GM12892 (cell line): Measurements from ENCODE around the gene TXLNB.
"Not testable (repeated sequence)": the region's sequence is repeated elsewhere in the genome, so short reads cannot be mapped to it uniquely, and the experiment has no call there.

Experiments used
- DNase-seq: peaks from one replicate; pipeline ENCODE4 v3.0.0; 2011; ENCODE audit not compliant: insufficient read length
- FAIRE-seq: peaks from 2 replicates; lab custom pipeline; 2011; peaks lifted over from hg19 to GRCh38; lab: Jason Lieb, UNC
- POLR2A ChIP-seq: IDR thresholded peaks from 2 replicates; pipeline ENCODE4 v1.6.1; 2011; ENCODE audit warnings: low read depth, low read length, control low read depth
- POLR2AphosphoS5 ChIP-seq: IDR thresholded peaks from 2 replicates; pipeline ENCODE4 v1.6.1; 2011; ENCODE audit warnings: low read depth, low read length, control low read depth
- TAF1 ChIP-seq: IDR thresholded peaks from 2 replicates; pipeline ENCODE4 v1.6.1; 2011; ENCODE audit warnings: low read depth, mild to moderate bottlenecking, control low read depth, low read length, borderline replicate concordance

Gene TXLNB

GRCh38 chr6:139308286-139308916 is 16.6 kb upstream of the TXLNB start:
- TF ChIP-seq POLR2A (no peak), TAF1 (no peak), POLR2AphosphoS5 (no peak)
- no peak for DNase-seq
- FAIRE-seq: peak; percentile 58

- DNase-seq (no peak), FAIRE-seq (no peak)
- TF ChIP-seq POLR2AphosphoS5 (no peak), POLR2A (no peak), TAF1 (no peak)
Measured at GRCh38 chr6:139306291-139306981, 14.6 kb upstream of the TXLNB start.

GRCh38 chr6:139303185-139303584 is 11.4 kb upstream of the TXLNB start:
- no peak for DNase-seq
- no peak for FAIRE-seq
- TF ChIP-seq POLR2A: no peak
- TF ChIP-seq POLR2AphosphoS5: no peak
- no peak for TF ChIP-seq TAF1

- DNase-seq: no peak
- no peak for FAIRE-seq
- TF ChIP-seq POLR2A (no peak), TAF1 (no peak), POLR2AphosphoS5 (no peak)
Measured at GRCh38 chr6:139297921-139298320, 6.1 kb upstream of the TXLNB start.

GRCh38 chr6:139296927-139297326 is 5.1 kb upstream of the TXLNB start:
- FAIRE-seq: no peak
- DNase-seq: no peak
- TF ChIP-seq POLR2AphosphoS5: no peak
- no peak for TF ChIP-seq TAF1
- no peak for TF ChIP-seq POLR2A

- no peak for FAIRE-seq
- no peak for TF ChIP-seq TAF1
- no peak for TF ChIP-seq POLR2A
- TF ChIP-seq POLR2AphosphoS5: no peak
- DNase-seq: no peak
Measured at GRCh38 chr6:139295901-139296300, 4.1 kb upstream of the TXLNB start.

- FAIRE-seq (no peak), DNase-seq (no peak)
- TF ChIP-seq POLR2A (no peak), TAF1 (no peak), POLR2AphosphoS5 (no peak)
Measured at GRCh38 chr6:139294090-139294489, 2.3 kb upstream of the TXLNB start.

GRCh38 chr6:139293230-139293629 is 1.4 kb upstream of the TXLNB start:
- not testable (repeated sequence) for DNase-seq, FAIRE-seq

GRCh38 chr6:139290787-139291311 is 949 bp downstream of the TXLNB start:
- no peak for TF ChIP-seq POLR2AphosphoS5
- TF ChIP-seq POLR2A: no peak
- no peak for TF ChIP-seq TAF1
- FAIRE-seq: peak; percentile 83
- peak; percentile 31 for DNase-seq

- TF ChIP-seq POLR2A (no peak), TAF1 (no peak), POLR2AphosphoS5 (no peak)
- DNase-seq (no peak), FAIRE-seq (no peak)
Measured at GRCh38 chr6:139289233-139289632, 2.6 kb downstream of the TXLNB start.

GRCh38 chr6:139288496-139289040 is 3.2 kb downstream of the TXLNB start:
- DNase-seq (no peak), FAIRE-seq (no peak)
- TF ChIP-seq TAF1 (no peak), POLR2A (no peak), POLR2AphosphoS5 (no peak)
